Occipital lobe (tissue), 2 donors: Measurements from ENCODE around the gene CCT6B. TPM values are rescaled to one million over a fixed set of nuclear protein-coding genes. Genes with fewer than 3 reads are reported as not detected.
"Not testable (repeated sequence)": the region's sequence is repeated elsewhere in the genome, so short reads cannot be mapped to it uniquely, and the experiment has no call there.

Experiments
- DNase-seq: peaks from one replicate; lab custom pipeline; 2025; lab: John Stamatoyannopoulos, UW
- total RNA-seq: library from RNA; depleted of rRNA; stranded (reverse); fragments of >200 nt; gene quantifications from one replicate; pipeline ENCODE4 v1.2.3, GENCODE V29; 2014

The CCT6B gene
- 2.3 TPM for total RNA-seq

- peak; percentile 86 for DNase-seq
Observed at GRCh38 chr17:34961093-34961911, at the start of gene CCT6B, which contains the start of gene ZNF830. Gene CCT6B (minus strand): TSS chr17:34961460. CDS start chr17:34961393, 67 bp downstream. Gene ZNF830 (plus strand): TSS chr17:34961540. CDS start chr17:34961567, 27 bp downstream.

- no peak for DNase-seq
Observed at GRCh38 chr17:35010093-35010492, 48.8 kb upstream of the CCT6B start.

DNA sequence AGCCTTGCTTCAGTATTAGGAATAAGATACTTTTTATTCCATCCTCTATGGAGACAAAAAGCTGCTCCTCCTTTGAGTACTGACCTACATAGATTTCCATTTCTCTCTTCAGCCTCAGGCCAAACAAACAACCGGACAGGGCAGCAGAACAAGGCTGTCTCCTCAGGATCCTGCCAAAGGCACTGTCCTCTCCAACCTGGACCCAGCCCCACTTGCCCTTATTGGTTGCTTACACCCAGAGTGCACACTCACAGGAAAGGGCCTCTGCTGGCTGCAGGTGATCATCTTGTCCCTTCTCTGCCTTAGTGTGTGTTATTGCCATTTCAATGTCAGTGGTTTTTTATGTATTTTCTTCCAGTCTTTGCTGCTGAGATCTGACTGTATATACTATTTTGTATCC is 45.7 kb upstream of the CCT6B start:
- DNase-seq: no peak

GRCh38 chr17:35006345-35006744 is 45.1 kb upstream of the CCT6B start:
- no peak for DNase-seq

GRCh38 chr17:35003778-35004177 is 42.5 kb upstream of the CCT6B start:
- no peak for DNase-seq

GRCh38 chr17:35002876-35003551 is 41.8 kb upstream of the CCT6B start:
- no peak for DNase-seq

- no peak for DNase-seq
Observed at GRCh38 chr17:35001549-35001948, 40.3 kb upstream of the CCT6B start.

DNA sequence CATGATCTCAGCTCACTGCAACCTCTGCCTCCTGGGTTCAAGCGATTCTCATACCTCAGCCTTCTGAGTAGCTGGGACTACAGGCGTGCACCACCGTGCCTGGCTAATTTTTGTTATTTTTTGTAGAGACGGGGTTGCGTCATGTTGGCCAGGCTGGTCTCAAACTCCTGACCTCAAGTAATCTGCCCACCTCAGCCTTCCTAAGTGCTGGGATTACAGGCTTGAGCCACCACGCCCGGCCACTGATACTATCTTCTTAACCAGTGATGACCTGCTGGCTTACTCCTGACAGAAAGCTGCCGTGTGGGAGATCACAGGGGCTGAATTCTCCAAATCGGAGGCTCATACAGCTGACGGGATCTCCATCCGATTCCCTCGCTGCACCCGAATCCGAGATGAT is 39.7 kb upstream of the CCT6B start:
- DNase-seq: not testable (repeated sequence)

DNA sequence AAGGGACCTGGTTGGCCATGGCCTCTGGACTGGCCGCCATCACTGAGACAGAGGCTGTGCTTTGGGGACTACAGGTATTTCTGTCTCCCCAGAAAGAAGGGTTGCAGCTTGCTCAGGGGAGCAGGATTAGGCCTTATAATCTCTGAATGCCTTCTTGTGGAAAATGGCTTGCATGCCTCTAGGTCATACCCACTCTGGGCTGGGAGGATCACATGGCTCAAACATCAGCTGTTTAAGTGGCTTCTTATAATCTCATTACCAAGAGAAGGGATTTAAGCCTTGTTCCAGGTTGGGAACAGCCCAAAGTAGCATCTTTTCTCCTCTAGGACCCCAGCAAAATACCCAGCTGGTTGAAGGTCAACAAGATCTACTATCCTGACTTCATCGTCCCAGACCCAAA is 38.2 kb upstream of the CCT6B start:
- no peak for DNase-seq

DNA sequence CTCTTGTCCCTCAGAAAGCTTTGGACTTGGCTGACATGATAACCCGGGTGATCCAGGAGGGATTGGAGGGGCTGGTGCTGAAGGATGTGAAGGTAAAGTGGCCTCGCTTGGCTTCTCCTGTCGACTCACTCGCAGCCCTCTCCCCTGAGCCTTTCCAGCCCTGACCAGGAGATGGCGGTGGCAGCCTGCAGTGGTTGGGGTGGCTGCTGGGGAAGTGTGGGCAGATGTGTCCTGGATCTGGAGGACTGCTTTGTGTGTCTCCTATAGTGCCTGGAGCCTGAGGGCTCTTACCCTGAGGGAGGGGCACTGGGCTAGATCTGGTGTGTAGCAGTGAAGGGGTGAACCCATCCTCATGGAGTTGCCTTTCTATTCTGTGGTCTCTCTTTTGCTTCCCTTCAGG is 36.9 kb upstream of the CCT6B start:
- DNase-seq: peak; percentile 28

- no peak for DNase-seq
Observed at GRCh38 chr17:34997355-34997862, 36.1 kb upstream of the CCT6B start.

GRCh38 chr17:34996422-34997285 is 35.4 kb upstream of the CCT6B start:
- DNase-seq: no peak

DNA sequence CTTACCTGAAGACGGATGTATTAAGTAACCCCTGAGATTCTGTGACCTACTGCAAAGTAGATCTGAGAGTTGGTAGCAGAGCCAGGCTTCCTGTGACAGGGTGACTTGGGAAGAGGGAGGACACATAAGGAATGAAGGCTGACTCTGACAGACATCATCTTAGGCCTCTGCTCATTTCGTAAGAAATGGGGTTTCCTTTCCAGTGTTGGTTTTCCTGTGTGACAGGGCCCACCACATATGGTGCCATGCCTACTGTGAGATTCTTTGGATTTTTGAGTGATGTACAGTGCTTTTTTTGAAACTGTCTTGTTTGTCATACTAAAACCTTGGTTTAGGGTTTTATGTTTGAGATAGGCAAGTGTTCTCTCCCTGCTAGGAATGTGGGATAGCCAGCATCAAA is 31.8 kb upstream of the CCT6B start:
- DNase-seq: no peak

- no peak for DNase-seq
Observed at GRCh38 chr17:34991606-34992005, 30.3 kb upstream of the CCT6B start.

GRCh38 chr17:34990921-34991365 is 29.7 kb upstream of the CCT6B start:
- no peak for DNase-seq

DNA sequence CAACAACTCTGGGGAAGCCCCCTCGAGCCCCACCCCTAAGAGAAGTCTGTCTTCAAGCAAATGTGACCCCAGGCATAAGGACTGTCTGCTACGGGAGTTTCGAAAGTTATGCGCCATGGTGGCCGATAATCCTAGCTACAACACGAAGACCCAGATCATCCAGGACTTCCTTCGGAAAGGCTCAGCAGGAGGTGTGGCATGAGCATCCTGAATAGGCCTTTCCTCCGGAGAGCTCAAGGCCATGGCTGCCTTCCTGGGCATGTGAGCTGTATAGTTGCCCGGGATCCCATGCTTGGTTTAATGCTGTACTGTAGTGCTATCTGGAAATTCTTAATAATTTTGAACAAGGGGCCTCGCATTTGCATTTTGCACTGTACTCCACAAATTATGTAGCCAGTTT is 28.2 kb upstream of the CCT6B start:
- DNase-seq: no peak

GRCh38 chr17:34988644-34989043 is 27.4 kb upstream of the CCT6B start:
- no peak for DNase-seq

DNA sequence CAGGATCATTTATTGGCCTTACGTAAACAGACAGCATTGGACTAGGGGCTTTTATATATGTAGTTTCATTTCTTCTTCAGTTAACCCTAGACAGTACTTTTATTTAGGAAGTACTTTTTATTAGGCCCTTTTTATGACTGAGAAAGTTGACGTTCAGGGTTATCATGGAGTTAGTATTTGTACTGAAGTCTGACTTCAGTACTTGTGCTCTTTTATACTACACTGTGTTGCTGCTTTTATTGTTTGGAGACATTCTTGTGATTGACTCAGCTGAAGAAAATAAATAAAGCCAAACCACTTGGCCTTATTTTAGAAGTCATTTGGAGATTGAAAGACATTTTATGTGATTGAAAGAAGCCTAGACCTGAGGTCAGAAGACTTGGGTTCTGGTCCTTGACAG is 26.0 kb upstream of the CCT6B start:
- no peak for DNase-seq

DNA sequence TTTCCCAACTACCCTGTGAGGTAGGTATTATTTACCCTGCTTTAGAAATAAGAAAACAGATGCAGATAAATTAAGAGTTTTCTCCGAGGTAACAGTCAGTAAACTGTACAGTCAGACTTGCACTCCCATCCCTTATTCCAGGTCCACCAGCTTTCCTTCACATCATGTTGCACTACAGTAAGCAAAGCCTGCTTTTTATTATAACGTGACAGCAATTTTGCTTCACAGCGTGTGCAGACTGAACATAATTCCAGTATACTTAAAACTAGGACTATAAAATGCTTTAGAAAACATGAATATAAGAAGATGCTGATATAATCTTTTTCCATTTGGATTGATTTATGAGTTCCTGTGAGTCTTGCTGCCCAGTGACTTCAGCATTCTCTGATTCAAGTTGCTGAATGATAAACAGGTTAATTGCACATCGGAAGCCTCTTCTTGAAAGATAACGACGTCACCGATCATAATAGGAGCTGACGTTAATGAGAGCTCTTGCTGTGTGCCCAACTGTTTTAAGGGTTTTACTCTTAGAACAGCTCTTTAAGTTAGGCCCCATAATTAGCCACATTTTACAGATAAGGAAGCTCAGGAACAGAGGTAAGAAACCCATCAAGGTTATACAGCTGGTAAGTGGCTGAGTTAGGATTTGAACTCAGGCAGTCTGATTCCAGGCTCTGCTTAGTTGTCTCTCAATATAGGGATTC is 20.4 kb upstream of the CCT6B start:
- DNase-seq: no peak

DNA sequence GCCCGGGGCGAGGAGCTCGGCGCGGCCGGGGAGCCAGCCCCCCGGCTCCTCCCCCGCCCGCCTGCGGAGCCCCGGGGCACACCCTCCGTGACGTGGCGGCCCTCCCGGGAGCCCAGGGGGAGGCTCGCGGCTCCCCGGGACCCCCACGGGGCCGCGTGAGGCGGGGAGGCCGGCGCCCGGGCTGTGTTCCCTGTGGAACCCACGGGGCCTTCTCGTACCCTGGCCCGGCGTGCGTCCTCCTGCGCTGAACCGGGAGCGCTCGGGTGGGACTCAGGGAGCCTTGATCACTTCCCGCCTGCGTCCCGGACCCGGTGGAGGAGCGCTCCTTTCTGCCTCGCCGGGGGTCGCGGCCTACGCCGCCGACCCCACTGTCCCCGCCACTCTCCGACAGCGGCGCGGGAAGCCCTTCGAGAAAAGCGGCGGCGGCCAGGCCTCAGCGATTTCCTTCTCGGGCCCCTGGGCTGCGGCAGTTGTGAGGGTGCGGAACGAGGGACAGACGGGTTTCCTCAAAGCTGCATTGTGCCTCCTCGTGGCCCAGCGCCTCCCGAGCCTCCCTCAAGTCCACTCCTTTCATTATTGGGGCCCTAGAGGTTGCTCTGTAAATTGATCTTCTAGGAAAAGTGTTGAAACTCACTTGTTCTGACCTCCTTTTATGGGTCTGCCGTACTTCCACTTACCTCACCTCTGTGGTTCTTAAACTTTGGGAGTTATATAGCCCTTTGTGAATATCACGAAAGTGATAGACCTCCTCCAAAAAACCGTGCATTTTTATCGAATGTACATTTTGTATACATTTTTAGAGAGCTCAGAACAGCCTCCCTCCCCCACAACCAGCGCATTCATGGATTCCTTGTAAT is 19.6 kb upstream of the CCT6B start:
- DNase-seq: peak; percentile 82
